HG02588 (cell line): ENCODE data around the gene IRF2BP1.
"Not testable (repeated sequence)": the region's sequence is repeated elsewhere in the genome, so short reads cannot be mapped to it uniquely, and the experiment has no call there.

Experiments
- ATAC-seq: cut with Tn5 transposase; IDR thresholded peaks from one replicate; pipeline ENCODE4 v1.9.1; 2021; ENCODE audit warnings: mild to moderate bottlenecking, moderate library complexity; ENCODE audit not compliant: unreplicated experiment

The IRF2BP1 gene

GRCh38 chr19:45882652-45883585 is 3.0 kb downstream of the IRF2BP1 start:
- ATAC-seq = no peak

DNA sequence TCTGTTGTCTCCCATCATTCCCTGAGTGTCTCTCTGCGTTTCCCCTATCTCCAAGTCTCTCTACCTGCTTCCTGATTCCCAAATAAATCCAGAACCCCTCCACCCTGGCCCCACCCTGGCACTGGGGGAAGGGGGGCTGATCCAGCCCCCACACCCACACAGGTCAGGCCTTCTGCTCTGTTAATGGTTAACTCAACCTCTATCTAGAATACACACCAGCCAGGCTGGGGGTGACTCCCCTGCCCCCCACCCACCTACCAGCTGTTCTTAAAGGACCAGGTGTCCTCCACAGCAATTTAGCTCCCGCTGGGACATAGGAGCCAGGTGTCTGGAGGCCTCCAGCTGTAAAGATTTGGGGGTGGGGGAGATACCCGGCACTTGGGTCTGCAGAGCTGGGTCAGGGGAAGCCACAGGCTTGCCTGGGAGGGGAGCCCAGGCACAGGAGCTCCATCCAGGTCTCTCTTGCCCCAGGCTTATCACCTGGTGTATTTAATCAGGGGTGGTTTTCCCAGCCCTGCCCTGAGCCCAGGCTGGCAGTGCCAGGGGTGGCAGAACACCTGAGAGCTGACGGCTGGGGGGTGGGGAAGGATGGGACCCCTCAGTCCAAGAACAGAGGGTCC is 3.9 kb downstream of the IRF2BP1 start:
- no peak for ATAC-seq

GRCh38 chr19:45881082-45881908 is 4.6 kb downstream of the IRF2BP1 start:
- no peak for ATAC-seq

DNA sequence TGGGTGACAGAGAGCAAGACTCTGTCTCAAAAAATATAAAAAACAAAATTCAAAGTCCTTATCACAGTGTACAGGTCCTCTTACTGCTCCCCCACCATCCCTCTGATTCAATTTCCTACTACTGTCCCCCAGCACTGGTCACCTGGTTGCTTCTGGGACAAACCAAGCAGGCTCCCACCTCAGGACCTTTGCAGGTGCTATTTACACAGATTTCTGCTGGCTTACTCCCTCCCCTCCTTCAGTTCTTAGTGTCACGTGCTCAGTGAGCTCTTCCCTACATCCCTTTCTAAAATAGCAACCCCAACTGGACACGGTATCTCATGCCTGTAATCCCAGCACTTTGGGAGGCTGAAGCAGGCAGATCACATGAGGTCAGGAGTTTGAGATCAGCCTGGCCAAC is 6.0 kb downstream of the IRF2BP1 start:
- ATAC-seq = no peak

GRCh38 chr19:45879055-45879454 is 6.9 kb downstream of the IRF2BP1 start:
- no peak for ATAC-seq

DNA sequence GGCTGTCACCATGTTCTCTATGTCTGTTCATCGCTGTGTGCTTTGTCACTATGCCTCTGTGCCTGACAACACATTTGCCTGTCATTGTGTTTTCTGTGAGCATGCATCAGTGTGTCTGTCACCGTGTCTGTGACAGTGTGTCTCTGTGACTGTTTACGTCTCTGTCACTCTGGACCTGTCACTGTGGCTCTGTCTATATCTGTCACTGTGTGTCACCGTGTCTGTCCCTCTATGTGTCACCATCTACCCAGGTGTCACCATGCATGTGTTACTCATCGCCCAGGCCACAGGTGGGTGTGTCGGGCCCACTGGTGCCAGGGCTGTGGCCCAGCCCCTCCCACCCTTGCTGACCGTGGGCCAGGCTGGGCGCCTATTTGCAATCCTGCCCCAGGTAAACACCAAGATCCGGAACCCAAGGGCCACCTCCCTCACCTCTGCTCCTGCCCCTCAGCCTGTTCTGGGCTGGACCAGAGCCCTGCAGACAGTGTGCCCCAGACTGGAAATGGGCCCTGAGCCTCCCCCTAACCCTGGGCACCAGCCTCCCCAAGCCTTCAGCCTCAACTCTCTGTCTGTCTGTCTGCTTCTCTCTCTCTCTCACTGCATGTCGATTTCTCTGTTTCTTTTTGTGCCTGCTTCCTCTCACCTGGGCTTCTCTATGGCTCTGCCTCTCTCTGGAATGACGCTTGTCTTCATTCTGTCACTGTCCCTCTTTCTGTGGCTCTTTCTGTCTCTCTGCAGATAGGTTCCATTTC is 7.7 kb downstream of the IRF2BP1 start:
- ATAC-seq = no peak

GRCh38 chr19:45876411-45877197 is 9.3 kb downstream of the IRF2BP1 start:
- no peak for ATAC-seq

GRCh38 chr19:45876161-45876410 is 9.9 kb downstream of the IRF2BP1 start:
- no peak for ATAC-seq

DNA sequence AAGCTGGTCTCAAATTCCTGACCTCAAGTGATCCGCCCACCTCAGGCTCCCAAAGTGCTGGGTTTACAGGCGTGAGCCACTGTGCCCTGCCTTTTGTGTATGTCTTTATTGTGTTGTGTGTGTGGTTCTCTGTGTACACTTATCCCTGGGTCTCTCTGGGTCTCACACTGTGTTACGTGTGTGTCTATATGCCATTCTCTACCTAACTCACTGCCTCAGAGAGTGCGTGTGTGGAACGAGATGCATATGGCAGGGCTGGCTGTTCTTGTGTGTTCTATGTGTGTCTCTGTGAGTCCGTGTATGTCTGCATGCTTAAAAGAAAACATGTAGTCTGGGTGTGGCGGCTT is 11.3 kb downstream of the IRF2BP1 start:
- no peak for ATAC-seq

DNA sequence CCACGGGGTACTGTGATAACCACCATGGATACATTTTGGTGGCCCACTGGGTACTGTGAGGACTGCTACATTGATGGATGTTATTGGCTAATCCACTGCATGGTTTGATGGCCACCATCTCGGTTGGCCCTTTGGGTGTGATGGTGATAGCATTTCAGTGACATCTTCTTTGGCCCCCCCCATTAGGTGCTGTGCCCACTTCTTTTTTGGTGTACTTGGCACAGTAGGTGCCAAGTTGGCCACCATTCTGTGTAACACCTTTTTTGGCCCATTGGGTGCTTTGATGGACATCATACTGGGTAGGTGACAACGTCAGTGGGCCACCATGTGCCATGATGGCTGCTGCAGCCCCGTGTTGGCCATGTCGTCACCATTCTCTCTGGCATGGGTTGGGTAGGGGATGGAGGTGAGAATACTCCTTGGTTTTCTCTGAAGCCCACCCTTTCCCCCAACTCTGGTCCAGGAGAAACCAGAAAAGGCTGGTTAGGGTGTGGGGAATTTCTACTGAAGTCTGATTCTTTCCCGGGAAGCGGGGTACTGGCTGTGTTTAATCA is 12.6 kb downstream of the IRF2BP1 start:
- no peak for ATAC-seq

- no peak for ATAC-seq
Measured at GRCh38 chr19:45872095-45872919, 13.6 kb downstream of the IRF2BP1 start.

- no peak for ATAC-seq
Measured at GRCh38 chr19:45870798-45871197, 15.1 kb downstream of the IRF2BP1 start.

DNA sequence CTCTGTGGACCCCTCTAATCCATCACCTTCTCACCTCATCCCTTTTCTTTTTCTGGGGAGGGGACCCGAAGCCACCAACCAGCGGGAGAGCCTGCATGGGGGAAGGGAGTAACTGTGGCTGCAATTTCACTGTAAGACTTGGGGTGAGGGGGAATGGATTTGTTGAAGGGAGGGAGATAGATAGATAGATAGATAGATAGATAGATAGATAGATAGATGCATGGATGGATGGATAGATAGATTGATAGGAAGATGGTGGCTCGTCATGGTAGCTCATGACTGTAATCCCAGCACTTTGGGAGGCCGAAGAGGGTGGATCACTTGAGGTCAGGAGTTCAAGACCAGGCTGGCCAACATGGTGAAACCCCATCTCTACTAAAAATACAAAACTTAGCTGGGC is 18.7 kb downstream of the IRF2BP1 start:
- not testable (repeated sequence) for ATAC-seq

DNA sequence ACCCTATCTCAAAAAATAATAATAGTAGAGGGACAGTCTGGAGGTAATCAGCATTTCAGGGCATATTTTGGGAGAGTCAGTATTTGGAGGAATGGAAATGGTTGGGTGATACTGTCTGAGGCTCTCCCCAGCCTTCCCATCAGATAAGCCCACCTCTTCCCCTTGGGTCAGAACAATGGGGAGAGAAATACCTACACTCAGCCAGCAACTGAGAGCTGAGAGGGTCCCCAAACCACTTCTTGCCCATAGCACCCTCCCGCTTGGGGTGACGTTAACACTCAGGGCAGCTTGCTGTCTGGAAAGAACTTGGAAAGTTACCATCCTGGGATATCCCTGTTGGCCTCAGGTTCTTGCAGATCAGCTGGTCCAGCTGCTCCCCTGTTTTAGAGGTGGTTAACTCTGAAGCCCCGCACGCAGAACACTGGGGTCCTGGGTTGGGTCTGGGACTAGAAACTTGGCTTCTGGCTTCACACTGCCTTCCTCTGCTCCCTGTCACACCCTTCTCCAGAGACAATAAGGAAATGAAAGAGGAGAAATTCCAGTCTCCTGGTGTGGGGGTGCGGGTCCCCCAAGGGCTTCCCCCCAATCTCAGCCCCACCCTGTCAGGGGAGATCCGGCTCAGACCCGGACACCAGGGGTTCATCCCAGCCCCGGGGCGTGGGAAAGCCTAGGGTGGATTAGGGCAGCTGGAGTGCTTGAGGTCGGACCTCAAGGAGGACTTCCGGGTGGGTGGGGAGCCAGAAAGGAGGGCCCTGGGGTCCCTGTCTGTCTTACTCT is 19.4 kb downstream of the IRF2BP1 start:
- no peak for ATAC-seq

GRCh38 chr19:45865269-45865948 is 20.5 kb downstream of the IRF2BP1 start:
- no peak for ATAC-seq

GRCh38 chr19:45864629-45865082 is 21.3 kb downstream of the IRF2BP1 start:
- no peak for ATAC-seq

- no peak for ATAC-seq
Measured at GRCh38 chr19:45863840-45864628, 21.9 kb downstream of the IRF2BP1 start, which contains the start of gene FOXA3. FOXA3 (plus strand) TSS chr19:45864326; CDS start chr19:45864457, 131 bp downstream.
